HepG2 (cell line): ENCODE data around the gene FNIP2.

Experiments
- DR1 ChIP-seq: sonication (generic); formaldehyde crosslinking; IDR thresholded peaks from 2 replicates; pipeline ENCODE4 v1.8.0; 2021; ENCODE audit warnings: mild to moderate bottlenecking, missing genetic modification reagents, inconsistent platforms
- FOXO1 ChIP-seq: sonication (generic); formaldehyde crosslinking; IDR thresholded peaks from 2 replicates; pipeline ENCODE4 v1.4.0; 2020; ENCODE audit warnings: missing genetic modification reagents
- KLF16 ChIP-seq, 2 experiments: sonication (generic) in 1 of 2; formaldehyde crosslinking in 1 of 2; IDR thresholded peaks; 2 replicates each; pipeline versions ENCODE4 v1.6.1 to v1.8.0; 2016 to 2023; ENCODE audit warnings: missing genetic modification reagents in 2 of 2, missing compliant biosample characterization in 1 of 2
- MYC ChIP-seq: sonication (generic); formaldehyde crosslinking; IDR thresholded peaks from 2 replicates; pipeline ENCODE4 v1.9.0; 2021; ENCODE audit warnings: missing genetic modification reagents, borderline replicate concordance
- SUZ12 ChIP-seq: fragments of 150-350 bp; IDR thresholded peaks from 2 replicates; pipeline ENCODE4 v1.6.1; 2014; ENCODE audit warnings: low read depth, low read length
- ZBTB21 ChIP-seq: sonication (generic); formaldehyde crosslinking; IDR thresholded peaks from 2 replicates; pipeline ENCODE4 v1.4.0; 2020; ENCODE audit warnings: missing genetic modification reagents
- ZKSCAN1 ChIP-seq: fragments of 150-350 bp; IDR thresholded peaks from 2 replicates; pipeline ENCODE4 v1.6.1; 2014; ENCODE audit warnings: low read length
- ZNF33A ChIP-seq: sonication (generic); formaldehyde crosslinking; IDR thresholded peaks from 2 replicates; pipeline ENCODE4 v1.5.1; 2020; ENCODE audit warnings: missing genetic modification reagents, mild to moderate bottlenecking, moderate library complexity, borderline replicate concordance
- TF ChIP-seq, protein P1 (sequence below): sonication (generic); formaldehyde crosslinking; IDR thresholded peaks from 2 replicates; pipeline ENCODE4 v1.4.0; 2020; ENCODE audit warnings: missing genetic modification reagents

DNA sequence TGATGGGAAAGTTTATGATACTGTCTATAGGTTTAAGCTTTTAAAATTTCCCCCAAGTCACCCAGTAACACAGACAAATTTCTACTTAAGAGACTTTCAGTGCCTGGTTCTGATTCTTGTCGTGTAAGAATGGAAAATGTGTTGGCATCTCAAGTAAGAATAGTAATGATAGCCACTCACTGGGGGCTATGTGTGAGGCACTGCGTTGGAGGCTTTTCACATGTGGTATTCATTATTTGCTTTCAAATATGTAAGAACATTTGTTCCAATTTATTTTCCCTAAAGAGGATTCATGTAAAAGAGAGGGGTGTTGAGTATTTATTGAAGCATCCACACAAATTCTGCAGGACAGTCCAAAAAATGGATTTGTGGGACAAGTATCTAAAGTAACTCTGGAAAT is 143.6 kb downstream of the FNIP2 start:
- TF ChIP-seq DR1 (CRISPR knock-in tag) = no peak
- no peak for TF ChIP-seq ZKSCAN1
- TF ChIP-seq MYC = no peak
- TF ChIP-seq FOXO1 = no peak
- no peak for TF ChIP-seq KLF16 (CRISPR knock-in tag; IDR thresholded peaks at IDR 0.05)
- TF ChIP-seq, protein P1, sequence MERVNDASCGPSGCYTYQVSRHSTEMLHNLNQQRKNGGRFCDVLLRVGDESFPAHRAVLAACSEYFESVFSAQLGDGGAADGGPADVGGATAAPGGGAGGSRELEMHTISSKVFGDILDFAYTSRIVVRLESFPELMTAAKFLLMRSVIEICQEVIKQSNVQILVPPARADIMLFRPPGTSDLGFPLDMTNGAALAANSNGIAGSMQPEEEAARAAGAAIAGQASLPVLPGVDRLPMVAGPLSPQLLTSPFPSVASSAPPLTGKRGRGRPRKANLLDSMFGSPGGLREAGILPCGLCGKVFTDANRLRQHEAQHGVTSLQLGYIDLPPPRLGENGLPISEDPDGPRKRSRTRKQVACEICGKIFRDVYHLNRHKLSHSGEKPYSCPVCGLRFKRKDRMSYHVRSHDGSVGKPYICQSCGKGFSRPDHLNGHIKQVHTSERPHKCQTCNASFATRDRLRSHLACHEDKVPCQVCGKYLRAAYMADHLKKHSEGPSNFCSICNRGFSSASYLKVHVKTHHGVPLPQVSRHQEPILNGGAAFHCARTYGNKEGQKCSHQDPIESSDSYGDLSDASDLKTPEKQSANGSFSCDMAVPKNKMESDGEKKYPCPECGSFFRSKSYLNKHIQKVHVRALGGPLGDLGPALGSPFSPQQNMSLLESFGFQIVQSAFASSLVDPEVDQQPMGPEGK (CRISPR knock-in tag) = no peak
- no peak for TF ChIP-seq ZNF33A (CRISPR knock-in tag)
- TF ChIP-seq ZBTB21 = no peak
- TF ChIP-seq SUZ12 = no peak
